T-helper 17 cell (primary cell): ENCODE data around the gene IL1R1. TPM values are rescaled to one million over a fixed set of nuclear protein-coding genes. Genes with fewer than 3 reads are reported as not detected.

Experiments used
- ATAC-seq: fragments of 150-1000 bp; cut with Tn5 transposase; 2 replicates; pipeline ENCODE4 v1.10.0; 2021; ENCODE audit warnings: mild to moderate bottlenecking, moderate library complexity
- DNase-seq, 3 donors: peaks; one replicate each; pipeline versions ENCODE4 v3.0.0 to v3.0.0-alpha.2; 2020 to 2021
- H3K9me3 ChIP-seq: one replicate; pipeline ENCODE4 v1.7.0; 2013; ENCODE audit warnings: low read length, mild to moderate bottlenecking; ENCODE audit not compliant: control insufficient read depth, poor library complexity, severe bottlenecking
- H3K27ac Mint-ChIP-seq: one replicate; pipeline ENCODE4 v1.8.0; 2022; ENCODE audit warnings: mild to moderate bottlenecking, moderate library complexity, mixed read lengths
- H3K27me3 Mint-ChIP-seq: one replicate; pipeline ENCODE4 v1.8.0; 2022; ENCODE audit warnings: mixed read lengths
- H3K36me3 Mint-ChIP-seq: one replicate; pipeline ENCODE4 v1.8.0; 2022; ENCODE audit warnings: low read depth, mixed read lengths
- H3K4me1 Mint-ChIP-seq: one replicate; pipeline ENCODE4 v1.8.0; 2022; ENCODE audit warnings: mild to moderate bottlenecking, mixed read lengths
- H3K4me3 Mint-ChIP-seq: one replicate; pipeline ENCODE4 v1.8.0; 2022; ENCODE audit warnings: mild to moderate bottlenecking, moderate library complexity, mixed read lengths
- total RNA-seq, 4 donors: library from RNA in 2 of 4; stranded (reverse) in 2 of 4; gene quantifications; one replicate each; pipeline ENCODE4 v1.2.3 and lab custom pipeline; 2022 to 2026

IL1R1 gene
- total RNA-seq, 2 donors from 2014 or later: 14.3 to 16.5 TPM

- Mint-ChIP-seq H3K27me3 (no peaks in the 10 kb centered on the region), H3K4me3 (no peak overlapping the region), H3K4me1 (no peaks in the 10 kb centered on the region), H3K27ac (no peak overlapping the region), H3K36me3 (peaks cover 8% of the 10 kb centered on the region)
- H3K9me3 ChIP-seq: peaks cover 23% of the 10 kb centered on the region
- DNase-seq (no peak), ATAC-seq (no peak)
Observed at GRCh38 chr2:102149243-102149642, 6.7 kb downstream of the IL1R1 start.

GRCh38 chr2:102149644-102150455 lies 7.3 kb downstream of the IL1R1 start:
- no peak for ATAC-seq
- Mint-ChIP-seq H3K27me3 (no peaks in the 10 kb centered on the region), H3K27ac (no peak overlapping the region), H3K36me3 (peaks cover 11% of the 10 kb centered on the region), H3K4me3 (no peak overlapping the region), H3K4me1 (no peaks in the 10 kb centered on the region)
- peaks cover 20% of the 10 kb centered on the region for H3K9me3 ChIP-seq
- DNase-seq: no peak

- Mint-ChIP-seq H3K27me3 (no peaks in the 10 kb centered on the region), H3K27ac (no peak overlapping the region), H3K36me3 (peaks cover 12% of the 10 kb centered on the region), H3K4me3 (no peak overlapping the region), H3K4me1 (peaks cover 3% of the 10 kb centered on the region)
- DNase-seq (no peak), ATAC-seq (no peak)
- no peaks in the 10 kb centered on the region for H3K9me3 ChIP-seq
Observed at GRCh38 chr2:102154364-102154763, 11.8 kb downstream of the IL1R1 start.

GRCh38 chr2:102154946-102155702 lies 12.6 kb downstream of the IL1R1 start:
- DNase-seq (no peak), ATAC-seq (no peak)
- Mint-ChIP-seq H3K36me3 (peaks cover 12% of the 10 kb centered on the region), H3K27me3 (no peaks in the 10 kb centered on the region), H3K27ac (no peak overlapping the region), H3K4me1 (peaks cover 3% of the 10 kb centered on the region), H3K4me3 (no peak overlapping the region)
- H3K9me3 ChIP-seq: no peaks in the 10 kb centered on the region

GRCh38 chr2:102155703-102156515 lies 13.4 kb downstream of the IL1R1 start:
- H3K9me3 ChIP-seq: no peaks in the 10 kb centered on the region
- H3K27me3 Mint-ChIP-seq: no peaks in the 10 kb centered on the region
- H3K4me3 Mint-ChIP-seq: no peak overlapping the region
- DNase-seq (no peak), ATAC-seq (no peak)
- H3K27ac Mint-ChIP-seq: no peak overlapping the region
- H3K4me1 Mint-ChIP-seq: peaks cover 3% of the 10 kb centered on the region
- peaks cover 12% of the 10 kb centered on the region for H3K36me3 Mint-ChIP-seq

- DNase-seq: no peak
- Mint-ChIP-seq H3K27me3 (no peaks in the 10 kb centered on the region), H3K27ac (peak overlapping the region; percentile 16), H3K4me1 (peaks cover 3% of the 10 kb centered on the region), H3K4me3 (no peak overlapping the region), H3K36me3 (peaks cover 9% of the 10 kb centered on the region)
- no peak for ATAC-seq
- no peaks in the 10 kb centered on the region for H3K9me3 ChIP-seq
Observed at GRCh38 chr2:102158011-102158755, 15.6 kb downstream of the IL1R1 start.

- peaks cover 8% of the 10 kb centered on the region for H3K36me3 Mint-ChIP-seq
- no peak overlapping the region for H3K27ac Mint-ChIP-seq
- peaks cover 3% of the 10 kb centered on the region for H3K4me1 Mint-ChIP-seq
- no peaks in the 10 kb centered on the region for H3K9me3 ChIP-seq
- no peaks in the 10 kb centered on the region for H3K27me3 Mint-ChIP-seq
- ATAC-seq (no peak), DNase-seq (no peak)
- no peak overlapping the region for H3K4me3 Mint-ChIP-seq
Observed at GRCh38 chr2:102159295-102159694, 16.7 kb downstream of the IL1R1 start.

- H3K27ac Mint-ChIP-seq: no peak overlapping the region
- DNase-seq (no peak), ATAC-seq (no peak)
- no peaks in the 10 kb centered on the region for H3K27me3 Mint-ChIP-seq
- no peak overlapping the region for H3K4me3 Mint-ChIP-seq
- H3K4me1 Mint-ChIP-seq: peaks cover 4% of the 10 kb centered on the region
- H3K9me3 ChIP-seq: no peaks in the 10 kb centered on the region
- peaks cover 5% of the 10 kb centered on the region for H3K36me3 Mint-ChIP-seq
Observed at GRCh38 chr2:102166189-102166845, 23.8 kb downstream of the IL1R1 start.

- ATAC-seq: no peak
- H3K4me3 Mint-ChIP-seq: no peak overlapping the region
Observed at GRCh38 chr2:102168026-102168771, 25.7 kb downstream of the IL1R1 start.

GRCh38 chr2:102171946-102172345 lies 29.4 kb downstream of the IL1R1 start:
- Mint-ChIP-seq H3K4me1 (peaks cover 9% of the 10 kb centered on the region), H3K4me3 (no peak overlapping the region), H3K36me3 (peaks cover 3% of the 10 kb centered on the region), H3K27me3 (no peaks in the 10 kb centered on the region), H3K27ac (peak overlapping the region; percentile 43)
- DNase-seq: no peak
- no peak for ATAC-seq
- H3K9me3 ChIP-seq: no peaks in the 10 kb centered on the region

More at GRCh38 chr2:102168026-102168771, 25.7 kb downstream of the IL1R1 start:
- Mint-ChIP-seq H3K27ac (no peak overlapping the region), H3K27me3 (no peaks in the 10 kb centered on the region), H3K4me1 (peaks cover 13% of the 10 kb centered on the region), H3K36me3 (peaks cover 3% of the 10 kb centered on the region)
- no peak for DNase-seq
- no peaks in the 10 kb centered on the region for H3K9me3 ChIP-seq

GRCh38 chr2:102172745-102173144 lies 30.2 kb downstream of the IL1R1 start:
- peaks cover 3% of the 10 kb centered on the region for H3K36me3 Mint-ChIP-seq
- H3K4me3 Mint-ChIP-seq: no peak overlapping the region

GRCh38 chr2:102176172-102176571 lies 33.6 kb downstream of the IL1R1 start:
- H3K36me3 Mint-ChIP-seq: peaks cover 2% of the 10 kb centered on the region
- ATAC-seq (no peak), DNase-seq (no peak)
- H3K4me3 Mint-ChIP-seq: no peak overlapping the region
- no peaks in the 10 kb centered on the region for H3K27me3 Mint-ChIP-seq
- H3K9me3 ChIP-seq: no peaks in the 10 kb centered on the region
- peaks cover 12% of the 10 kb centered on the region for H3K4me1 Mint-ChIP-seq
- H3K27ac Mint-ChIP-seq: no peak overlapping the region

More at GRCh38 chr2:102172745-102173144, 30.2 kb downstream of the IL1R1 start:
- DNase-seq: no peak
- H3K9me3 ChIP-seq: no peaks in the 10 kb centered on the region
- Mint-ChIP-seq H3K27me3 (no peaks in the 10 kb centered on the region), H3K4me1 (peaks cover 9% of the 10 kb centered on the region), H3K27ac (peak overlapping the region; percentile 43)
- ATAC-seq: no peak
